ENCODE measurements around the gene TMED6.

- TF ChIP-seq EZH2 (IDR thresholded peaks at IDR 0.05; ENCODE audit: insufficient read depth, poor library complexity, severe bottlenecking) (no peak), EZH2phosphoT487 (IDR thresholded peaks at IDR 0.05; ENCODE audit: insufficient read depth, low read depth) (no peak)
Observed at GRCh38 chr16:69329369-69330285, 22.0 kb downstream of the TMED6 start.
